ENCODE measurements around the gene ST6GALNAC6.

DNA sequence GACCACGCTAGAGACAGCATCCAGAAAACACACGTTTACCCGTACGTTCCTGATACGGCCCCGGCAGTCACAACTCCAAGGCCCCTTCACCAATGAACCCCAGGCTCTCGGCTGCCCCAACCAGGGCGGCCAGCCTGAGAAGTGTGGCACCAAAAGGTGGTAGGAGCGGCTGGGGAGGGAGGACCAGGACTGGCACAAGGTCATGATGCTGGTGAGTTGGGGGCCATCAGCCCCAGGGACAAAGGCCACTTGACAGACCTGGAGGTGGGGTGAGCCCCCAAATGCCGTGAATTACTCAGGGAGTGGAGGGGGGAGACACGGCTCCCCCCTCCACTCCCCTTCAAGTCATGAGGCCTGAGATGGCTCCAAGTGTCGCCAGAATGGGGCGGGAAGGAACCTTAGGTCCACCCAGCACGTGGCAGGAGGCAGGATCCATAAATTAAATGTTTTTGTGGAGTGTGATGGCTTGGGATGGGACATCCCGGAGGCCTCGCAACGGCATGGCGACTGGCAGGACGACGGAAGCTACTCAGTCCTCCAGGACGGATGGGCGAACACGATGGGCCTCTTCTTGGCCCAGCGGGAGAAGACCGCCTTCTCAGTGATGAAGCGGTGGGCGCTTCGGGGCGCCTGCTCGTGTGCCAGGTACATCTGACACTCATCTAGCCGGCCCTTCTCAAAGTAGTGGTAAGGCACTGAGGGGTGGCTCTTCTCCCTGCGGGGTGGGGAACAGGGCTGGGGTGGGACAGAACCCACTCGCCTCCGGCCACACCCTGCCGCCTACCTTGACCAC is 8.7 kb upstream of the ST6GALNAC6 start:
- TF ChIP-seq, protein P1, sequence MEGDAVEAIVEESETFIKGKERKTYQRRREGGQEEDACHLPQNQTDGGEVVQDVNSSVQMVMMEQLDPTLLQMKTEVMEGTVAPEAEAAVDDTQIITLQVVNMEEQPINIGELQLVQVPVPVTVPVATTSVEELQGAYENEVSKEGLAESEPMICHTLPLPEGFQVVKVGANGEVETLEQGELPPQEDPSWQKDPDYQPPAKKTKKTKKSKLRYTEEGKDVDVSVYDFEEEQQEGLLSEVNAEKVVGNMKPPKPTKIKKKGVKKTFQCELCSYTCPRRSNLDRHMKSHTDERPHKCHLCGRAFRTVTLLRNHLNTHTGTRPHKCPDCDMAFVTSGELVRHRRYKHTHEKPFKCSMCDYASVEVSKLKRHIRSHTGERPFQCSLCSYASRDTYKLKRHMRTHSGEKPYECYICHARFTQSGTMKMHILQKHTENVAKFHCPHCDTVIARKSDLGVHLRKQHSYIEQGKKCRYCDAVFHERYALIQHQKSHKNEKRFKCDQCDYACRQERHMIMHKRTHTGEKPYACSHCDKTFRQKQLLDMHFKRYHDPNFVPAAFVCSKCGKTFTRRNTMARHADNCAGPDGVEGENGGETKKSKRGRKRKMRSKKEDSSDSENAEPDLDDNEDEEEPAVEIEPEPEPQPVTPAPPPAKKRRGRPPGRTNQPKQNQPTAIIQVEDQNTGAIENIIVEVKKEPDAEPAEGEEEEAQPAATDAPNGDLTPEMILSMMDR (IDR thresholded peaks at IDR 0.05; ENCODE audit: poor library complexity): no peak
- TF ChIP-seq EZH2phosphoT487 (IDR thresholded peaks at IDR 0.05; ENCODE audit: low read depth, severe bottlenecking, unreplicated experiment): no peak
